ENCODE results near the gene HEATR3. TPM values are rescaled to one million over a fixed set of nuclear protein-coding genes. Genes with fewer than 3 reads are reported as not detected.
A peak's percentile ranks its signal among the peaks of the same experiment; 100 is the strongest.

Gene HEATR3
- total and polyA plus RNA-seq, 2 of the 13 experiments (the other 11 are each of a cell fraction or from before 2014, with no cell fraction given) = 22.4 to 52.4 TPM

- TF ChIP-seq ZNF773 (CRISPR knock-in tag; IDR thresholded peaks at IDR 0.05; ENCODE audit: borderline replicate concordance) = no peak
- TF ChIP-seq SUZ12 (IDR thresholded peaks at IDR 0.05; ENCODE audit: low read depth, low read length) = no peak
- TF ChIP-seq SSRP1 (CRISPR knock-in tag; IDR thresholded peaks at IDR 0.05) = no peak
- TF ChIP-seq ZNF841 (CRISPR knock-in tag; IDR thresholded peaks at IDR 0.05; ENCODE audit: borderline replicate concordance) = no peak
- no peak for TF ChIP-seq JUN (CRISPR knock-in tag; IDR thresholded peaks at IDR 0.05)
- TF ChIP-seq ZNF749 (CRISPR knock-in tag; IDR thresholded peaks at IDR 0.05; ENCODE audit: borderline replicate concordance) = no peak
- no peak for TF ChIP-seq PREB (CRISPR knock-in tag; IDR thresholded peaks at IDR 0.05)
- no peak for TF ChIP-seq ARID3A (IDR thresholded peaks at IDR 0.05; ENCODE audit: low read depth, low read length)
- TF ChIP-seq ZNF317 (CRISPR knock-in tag; IDR thresholded peaks at IDR 0.05) = no peak
- no peak for TF ChIP-seq IKZF4 (CRISPR knock-in tag; IDR thresholded peaks at IDR 0.05; ENCODE audit: borderline replicate concordance, low read depth, not compliant biosample characterization)
- no peak for TF ChIP-seq MTERF4 (CRISPR knock-in tag; IDR thresholded peaks at IDR 0.05)
- TF ChIP-seq ZNF468 (CRISPR knock-in tag; IDR thresholded peaks at IDR 0.05) = no peak
- peak; percentile 56; the same call in 1 of the 2 replicates for TF ChIP-seq ZMAT3 (CRISPR knock-in tag; conservative IDR thresholded peaks at IDR 0.05)
- no peak for TF ChIP-seq ZNF570 (CRISPR knock-in tag; IDR thresholded peaks at IDR 0.05; ENCODE audit: borderline replicate concordance)
- TF ChIP-seq LCORL (IDR thresholded peaks at IDR 0.05) = no peak
- peak; percentile 24; the same call in 1 of the 2 replicates for TF ChIP-seq LCORL (CRISPR knock-in tag; IDR thresholded peaks at IDR 0.05)
- TF ChIP-seq SATB2 (CRISPR knock-in tag; IDR thresholded peaks at IDR 0.05) = no peak
- no peak for TF ChIP-seq ARID2 (CRISPR knock-in tag; IDR thresholded peaks at IDR 0.05; ENCODE audit: borderline replicate concordance)
- TF ChIP-seq TBX3 (IDR thresholded peaks at IDR 0.05; ENCODE audit: borderline replicate concordance) = no peak
- TF ChIP-seq CREBL2 (CRISPR knock-in tag; IDR thresholded peaks at IDR 0.05; ENCODE audit: borderline replicate concordance) = no peak
- TF ChIP-seq LRRFIP1 (CRISPR knock-in tag; conservative IDR thresholded peaks at IDR 0.05) = no peak
- no peak for TF ChIP-seq ZSCAN31 (CRISPR knock-in tag; IDR thresholded peaks at IDR 0.05; ENCODE audit: low read depth)
- peak; percentile 30; the same call in 1 of the 2 replicates for TF ChIP-seq ERF (CRISPR knock-in tag; IDR thresholded peaks at IDR 0.05)
- no peak; the same call in 1 of the 2 replicates for TF ChIP-seq ZFYVE20 (CRISPR knock-in tag; IDR thresholded peaks at IDR 0.05; ENCODE audit: borderline replicate concordance, low read depth)
- no peak for TF ChIP-seq SKI (IDR thresholded peaks at IDR 0.05; ENCODE audit: partially characterized antibody)
- TF ChIP-seq FLYWCH1 (CRISPR knock-in tag; IDR thresholded peaks at IDR 0.05) = no peak
Observed at GRCh38 chr16:50152351-50152806, 86.6 kb downstream of the HEATR3 start (continued).

All from HepG2 (cell line).